Gastrocnemius medialis (tissue), 4 donors: ENCODE results near the gene NTMT1.

ENCODE experiments used
- CTCF ChIP-seq, 5 experiments: fragments of 450-650 bp in 3 of 5; fragments of 200-600 bp in 2 of 5; sonication (generic) in 2 of 5; IDR thresholded peaks in 4 of 5; conservative IDR thresholded peaks in 1 of 5; 1 replicate in 4 of 5; 2 replicates in 1 of 5; pipeline ENCODE4 v1.5.1; 2016 to 2019; ENCODE audit warnings: antibody characterized with exemption in 5 of 5, mild to moderate bottlenecking in 3 of 5, moderate library complexity in 3 of 5
- POLR2A ChIP-seq, 2 donors: fragments of 450-650 bp; IDR thresholded peaks; one replicate each; pipeline ENCODE4 v1.6.1; 2017; ENCODE audit warnings: antibody characterized with exemption in 2 of 2, mild to moderate bottlenecking in 2 of 2, moderate library complexity in 2 of 2

- no peak for TF ChIP-seq CTCF (IDR thresholded peaks at IDR 0.05 in 4 of 5, conservative IDR thresholded peaks at IDR 0.05 in 1 of 5)
- no peak for TF ChIP-seq POLR2A (IDR thresholded peaks at IDR 0.05)
These were observed 21.8 kb upstream of the NTMT1 start for GRCh38 chr9:129604056-129604765.
